ENCODE results near the gene KRT10.

GRCh38 chr17:40777459-40777858 lies 45.0 kb downstream of the KRT10 start:
- TF ChIP-seq EZH2 (IDR thresholded peaks at IDR 0.05; ENCODE audit: low read depth), result no peak
- TF ChIP-seq, protein P1, sequence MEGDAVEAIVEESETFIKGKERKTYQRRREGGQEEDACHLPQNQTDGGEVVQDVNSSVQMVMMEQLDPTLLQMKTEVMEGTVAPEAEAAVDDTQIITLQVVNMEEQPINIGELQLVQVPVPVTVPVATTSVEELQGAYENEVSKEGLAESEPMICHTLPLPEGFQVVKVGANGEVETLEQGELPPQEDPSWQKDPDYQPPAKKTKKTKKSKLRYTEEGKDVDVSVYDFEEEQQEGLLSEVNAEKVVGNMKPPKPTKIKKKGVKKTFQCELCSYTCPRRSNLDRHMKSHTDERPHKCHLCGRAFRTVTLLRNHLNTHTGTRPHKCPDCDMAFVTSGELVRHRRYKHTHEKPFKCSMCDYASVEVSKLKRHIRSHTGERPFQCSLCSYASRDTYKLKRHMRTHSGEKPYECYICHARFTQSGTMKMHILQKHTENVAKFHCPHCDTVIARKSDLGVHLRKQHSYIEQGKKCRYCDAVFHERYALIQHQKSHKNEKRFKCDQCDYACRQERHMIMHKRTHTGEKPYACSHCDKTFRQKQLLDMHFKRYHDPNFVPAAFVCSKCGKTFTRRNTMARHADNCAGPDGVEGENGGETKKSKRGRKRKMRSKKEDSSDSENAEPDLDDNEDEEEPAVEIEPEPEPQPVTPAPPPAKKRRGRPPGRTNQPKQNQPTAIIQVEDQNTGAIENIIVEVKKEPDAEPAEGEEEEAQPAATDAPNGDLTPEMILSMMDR (conservative IDR thresholded peaks at IDR 0.05), result no peak

Measured in PC-9 (cell line).